Measurements from ENCODE around the gene GGNBP2.

GRCh38 chr17:36613155-36613554, 68.4 kb downstream of the GGNBP2 start:
- TF ChIP-seq, protein P1, sequence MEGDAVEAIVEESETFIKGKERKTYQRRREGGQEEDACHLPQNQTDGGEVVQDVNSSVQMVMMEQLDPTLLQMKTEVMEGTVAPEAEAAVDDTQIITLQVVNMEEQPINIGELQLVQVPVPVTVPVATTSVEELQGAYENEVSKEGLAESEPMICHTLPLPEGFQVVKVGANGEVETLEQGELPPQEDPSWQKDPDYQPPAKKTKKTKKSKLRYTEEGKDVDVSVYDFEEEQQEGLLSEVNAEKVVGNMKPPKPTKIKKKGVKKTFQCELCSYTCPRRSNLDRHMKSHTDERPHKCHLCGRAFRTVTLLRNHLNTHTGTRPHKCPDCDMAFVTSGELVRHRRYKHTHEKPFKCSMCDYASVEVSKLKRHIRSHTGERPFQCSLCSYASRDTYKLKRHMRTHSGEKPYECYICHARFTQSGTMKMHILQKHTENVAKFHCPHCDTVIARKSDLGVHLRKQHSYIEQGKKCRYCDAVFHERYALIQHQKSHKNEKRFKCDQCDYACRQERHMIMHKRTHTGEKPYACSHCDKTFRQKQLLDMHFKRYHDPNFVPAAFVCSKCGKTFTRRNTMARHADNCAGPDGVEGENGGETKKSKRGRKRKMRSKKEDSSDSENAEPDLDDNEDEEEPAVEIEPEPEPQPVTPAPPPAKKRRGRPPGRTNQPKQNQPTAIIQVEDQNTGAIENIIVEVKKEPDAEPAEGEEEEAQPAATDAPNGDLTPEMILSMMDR (IDR thresholded peaks at IDR 0.05), result no peak
- TF ChIP-seq POLR2A (IDR thresholded peaks at IDR 0.05), result no peak

All from body of pancreas (tissue), 4 donors.